ENCODE results near the gene NOL12. TPM values are rescaled to one million over a fixed set of nuclear protein-coding genes. Genes with fewer than 3 reads are reported as not detected.
A peak's percentile ranks its signal among the peaks of the same experiment; 100 is the strongest.
"Not testable (repeated sequence)": the region's sequence is repeated elsewhere in the genome, so short reads cannot be mapped to it uniquely, and the experiment has no call there.

Gene NOL12
- total and polyA plus RNA-seq, 4 donors: 6.9 to 16.5 (median 11.4) TPM

DNA sequence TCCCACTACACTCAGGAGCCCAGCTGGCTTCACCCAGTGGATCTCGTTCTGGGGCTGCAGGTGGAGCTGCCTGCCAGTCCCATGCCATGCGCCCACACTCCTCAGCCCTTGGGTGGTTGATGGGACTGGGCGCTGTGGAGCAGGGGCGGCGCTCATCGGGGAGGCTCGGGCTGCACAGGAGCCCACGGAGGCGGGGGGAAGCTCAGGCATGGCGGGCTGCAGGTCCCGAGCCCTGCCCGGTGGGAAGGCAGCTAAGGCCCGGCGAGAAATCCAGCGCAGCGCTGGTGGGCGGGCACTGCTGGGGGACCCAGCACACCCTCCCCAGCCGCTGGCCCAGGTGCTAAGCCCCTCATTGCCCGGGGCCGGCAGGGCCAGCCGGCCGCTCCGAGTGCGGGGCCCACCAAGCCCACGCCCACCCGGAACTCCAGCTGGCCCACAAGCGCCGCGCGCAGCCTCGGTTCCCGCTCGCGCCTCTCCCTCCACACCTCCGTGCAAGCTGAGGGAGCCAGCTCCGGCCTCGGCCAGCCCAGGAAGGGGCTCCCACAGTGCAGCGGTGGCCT lies 31.7 kb downstream of the NOL12 start:
- not testable (repeated sequence) for H3K9me3 ChIP-seq (ENCODE audit: control insufficient read depth in 4 of 4, low read length in 3 of 4); H3K9ac ChIP-seq (ENCODE audit: low read depth in 1 of 2, low read length in 2 of 2); H3K4me1 ChIP-seq (ENCODE audit: control insufficient read depth in 4 of 4, insufficient read depth in 4 of 4, low read length in 3 of 4); H3K27me3 ChIP-seq (ENCODE audit: control insufficient read depth in 4 of 4, insufficient read depth in 4 of 4, low read length in 3 of 4); H3K27ac ChIP-seq (ENCODE audit: low read depth in 1 of 2, low read length in 2 of 2); H3K36me3 ChIP-seq (ENCODE audit: control insufficient read depth in 4 of 4, insufficient read depth in 3 of 4, low read depth in 1 of 4, low read length in 3 of 4); DNase-seq (ENCODE audit: low spot score); H3K4me3 ChIP-seq (ENCODE audit: low read depth in 1 of 3, low read length in 3 of 3)
- WGBS: 97% methylated on average over 38 of the region's 38 CpGs

- no peak for DNase-seq (ENCODE audit: low spot score)
- TF ChIP-seq FOXA2 (IDR thresholded peaks at IDR 0.05) (no peak), SP1 (IDR thresholded peaks at IDR 0.05) (no peak), YY1 (IDR thresholded peaks at IDR 0.05) (no peak), CTCF (IDR thresholded peaks at IDR 0.05; ENCODE audit: low read depth, low read length, missing input control) (no peak)
- peaks cover 0 to 20% (median 9%) of the 10 kb centered on the region in 4 donors for H3K4me1 ChIP-seq (ENCODE audit: control insufficient read depth in 4 of 4, insufficient read depth in 4 of 4, low read length in 3 of 4)
- H3K4me3 ChIP-seq (ENCODE audit: low read depth in 1 of 3, low read length in 3 of 3): no peak overlapping the region
- H3K9ac ChIP-seq (ENCODE audit: low read depth in 1 of 2, low read length in 2 of 2): no peak overlapping the region
- H3K27me3 ChIP-seq (ENCODE audit: control insufficient read depth in 4 of 4, insufficient read depth in 4 of 4, low read length in 3 of 4): no peaks in the 10 kb centered on the region
- H3K27ac ChIP-seq (ENCODE audit: low read depth in 1 of 2, low read length in 2 of 2): no peak overlapping the region
- peaks cover 0 to 2% (median 1%) of the 10 kb centered on the region in 4 donors for H3K36me3 ChIP-seq (ENCODE audit: control insufficient read depth in 4 of 4, insufficient read depth in 3 of 4, low read depth in 1 of 4, low read length in 3 of 4)
- H3K9me3 ChIP-seq (ENCODE audit: control insufficient read depth in 4 of 4, low read length in 3 of 4): no peaks in the 10 kb centered on the region
- 95% methylated on average over 25 of the region's 25 CpGs for WGBS
Measured at GRCh38 chr22:37725551-37726240, 39.6 kb downstream of the NOL12 start.

- Histone ChIP-seq H3K4me3 (ENCODE audit: low read depth in 1 of 3, low read length in 3 of 3) (no peak overlapping the region), H3K27me3 (ENCODE audit: control insufficient read depth in 4 of 4, insufficient read depth in 4 of 4, low read length in 3 of 4) (no peaks in the 10 kb centered on the region), H3K9me3 (ENCODE audit: control insufficient read depth in 4 of 4, low read length in 3 of 4) (no peaks in the 10 kb centered on the region), H3K4me1 (ENCODE audit: control insufficient read depth in 4 of 4, insufficient read depth in 4 of 4, low read length in 3 of 4) (peaks cover 0 to 20% (median 10%) of the 10 kb centered on the region in 4 donors), H3K9ac (ENCODE audit: low read depth in 1 of 2, low read length in 2 of 2) (no peak overlapping the region), H3K36me3 (ENCODE audit: control insufficient read depth in 4 of 4, insufficient read depth in 3 of 4, low read depth in 1 of 4, low read length in 3 of 4) (peaks cover 0 to 2% (median 1%) of the 10 kb centered on the region in 4 donors), H3K27ac (ENCODE audit: low read depth in 1 of 2, low read length in 2 of 2) (no peak overlapping the region)
- 89% methylated on average over 20 of the region's 20 CpGs for WGBS
- DNase-seq (ENCODE audit: low spot score): no peak
- TF ChIP-seq HNF4A (conservative IDR thresholded peaks at IDR 0.05) (peak in 1 of 2 donors; percentile 23), REST (IDR thresholded peaks at IDR 0.05) (no peak), EGR1 (IDR thresholded peaks at IDR 0.05; ENCODE audit: low read depth in 2 of 2) (no peak), HNF4G (IDR thresholded peaks at IDR 0.05) (no peak), FOXA2 (IDR thresholded peaks at IDR 0.05) (no peak), RXRA (IDR thresholded peaks at IDR 0.05) (peak in 1 of 2 donors; percentile 47), NR2F2 (IDR thresholded peaks at IDR 0.05) (no peak), CTCF (IDR thresholded peaks at IDR 0.05; ENCODE audit: low read depth, low read length, missing input control) (peak; percentile 33), GABPA (IDR thresholded peaks at IDR 0.05 in 1 of 2, conservative IDR thresholded peaks at IDR 0.05 in 1 of 2) (no peak), JUND (IDR thresholded peaks at IDR 0.05) (no peak), FOXA1 (IDR thresholded peaks at IDR 0.05) (no peak), YY1 (IDR thresholded peaks at IDR 0.05) (no peak)
- TF ChIP-seq, protein P1, sequence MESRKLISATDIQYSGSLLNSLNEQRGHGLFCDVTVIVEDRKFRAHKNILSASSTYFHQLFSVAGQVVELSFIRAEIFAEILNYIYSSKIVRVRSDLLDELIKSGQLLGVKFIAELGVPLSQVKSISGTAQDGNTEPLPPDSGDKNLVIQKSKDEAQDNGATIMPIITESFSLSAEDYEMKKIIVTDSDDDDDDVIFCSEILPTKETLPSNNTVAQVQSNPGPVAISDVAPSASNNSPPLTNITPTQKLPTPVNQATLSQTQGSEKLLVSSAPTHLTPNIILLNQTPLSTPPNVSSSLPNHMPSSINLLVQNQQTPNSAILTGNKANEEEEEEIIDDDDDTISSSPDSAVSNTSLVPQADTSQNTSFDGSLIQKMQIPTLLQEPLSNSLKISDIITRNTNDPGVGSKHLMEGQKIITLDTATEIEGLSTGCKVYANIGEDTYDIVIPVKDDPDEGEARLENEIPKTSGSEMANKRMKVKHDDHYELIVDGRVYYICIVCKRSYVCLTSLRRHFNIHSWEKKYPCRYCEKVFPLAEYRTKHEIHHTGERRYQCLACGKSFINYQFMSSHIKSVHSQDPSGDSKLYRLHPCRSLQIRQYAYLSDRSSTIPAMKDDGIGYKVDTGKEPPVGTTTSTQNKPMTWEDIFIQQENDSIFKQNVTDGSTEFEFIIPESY (IDR thresholded peaks at IDR 0.05): no peak
- TF ChIP-seq, protein P2, sequence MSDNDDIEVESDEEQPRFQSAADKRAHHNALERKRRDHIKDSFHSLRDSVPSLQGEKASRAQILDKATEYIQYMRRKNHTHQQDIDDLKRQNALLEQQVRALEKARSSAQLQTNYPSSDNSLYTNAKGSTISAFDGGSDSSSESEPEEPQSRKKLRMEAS (IDR thresholded peaks at IDR 0.05): no peak
Measured at GRCh38 chr22:37726241-37726887, 40.2 kb downstream of the NOL12 start.

All from liver (tissue), 9 donors.